GM03348 (cell line): ENCODE measurements around the gene VSTM4.

Experiments used
- DNase-seq: peaks from one replicate; pipeline ENCODE4 v3.0.0; 2012; ENCODE audit warnings: low spot score

The VSTM4 gene

DNA sequence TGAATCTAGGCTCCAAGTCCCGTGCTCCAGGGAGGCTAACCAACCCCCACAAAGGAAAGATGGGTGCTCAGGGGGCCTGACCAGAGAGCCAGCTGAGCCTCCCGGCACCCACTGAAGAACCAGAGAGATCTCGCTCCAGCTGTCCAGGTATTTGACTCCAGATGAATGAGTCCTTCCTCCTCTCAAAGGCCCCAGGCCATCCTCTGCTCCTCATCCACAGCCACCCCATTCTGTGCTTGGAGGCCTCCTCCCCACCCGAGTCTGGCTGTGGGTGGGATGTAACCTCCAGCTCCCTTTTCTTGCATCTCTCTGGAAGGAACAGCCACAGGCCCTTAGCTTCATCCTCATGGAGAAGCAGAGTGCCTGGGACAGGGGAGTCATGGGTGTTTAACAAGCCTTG is 44.6 kb downstream of the VSTM4 start:
- DNase-seq, result no peak

DNA sequence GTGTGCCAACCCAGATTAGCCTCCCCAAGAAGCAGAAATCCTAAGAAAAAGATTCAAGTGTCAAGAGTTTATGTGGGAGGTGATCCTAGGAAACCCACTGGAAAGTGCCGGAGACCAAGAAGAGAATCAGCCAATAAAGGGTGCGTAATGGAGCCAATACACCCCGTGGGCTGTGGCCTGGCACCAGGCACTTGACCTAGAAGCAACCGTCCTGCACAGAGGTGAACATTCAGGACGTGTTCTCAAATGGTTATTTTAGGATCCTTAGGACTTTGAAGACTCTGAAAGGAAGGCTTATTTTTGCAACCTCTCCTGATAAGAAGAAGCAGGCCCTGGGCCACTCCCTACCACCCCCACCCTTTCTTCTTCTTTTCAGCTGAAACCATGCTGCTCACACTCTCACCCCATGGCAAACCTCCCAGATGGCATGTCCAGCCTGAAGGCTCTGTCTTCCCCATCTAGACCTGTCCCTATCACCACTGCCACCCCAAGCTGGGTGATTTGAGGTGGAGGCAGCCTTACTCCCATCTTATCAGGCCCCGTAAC is 46.6 kb downstream of the VSTM4 start:
- DNase-seq, result no peak

DNA sequence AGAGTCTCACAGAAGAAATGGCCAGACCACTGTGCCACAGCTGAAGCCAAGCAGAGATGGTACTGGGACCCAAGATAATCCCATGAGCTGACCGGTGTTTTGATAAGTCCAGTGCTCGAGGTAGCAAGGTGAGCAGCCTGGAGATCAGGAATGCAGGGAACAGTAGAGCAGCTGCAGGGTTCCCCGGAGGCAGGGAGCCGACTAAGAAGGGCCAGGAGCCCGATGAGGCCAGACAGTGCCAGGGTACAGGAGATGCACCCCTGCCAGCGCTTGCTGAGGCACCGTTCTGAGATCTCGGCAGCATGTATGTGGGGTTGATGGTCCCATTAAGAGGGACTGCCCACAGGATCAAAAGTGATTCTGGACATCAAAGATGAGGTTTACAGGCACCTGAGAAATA is 47.1 kb downstream of the VSTM4 start:
- no peak for DNase-seq

DNA sequence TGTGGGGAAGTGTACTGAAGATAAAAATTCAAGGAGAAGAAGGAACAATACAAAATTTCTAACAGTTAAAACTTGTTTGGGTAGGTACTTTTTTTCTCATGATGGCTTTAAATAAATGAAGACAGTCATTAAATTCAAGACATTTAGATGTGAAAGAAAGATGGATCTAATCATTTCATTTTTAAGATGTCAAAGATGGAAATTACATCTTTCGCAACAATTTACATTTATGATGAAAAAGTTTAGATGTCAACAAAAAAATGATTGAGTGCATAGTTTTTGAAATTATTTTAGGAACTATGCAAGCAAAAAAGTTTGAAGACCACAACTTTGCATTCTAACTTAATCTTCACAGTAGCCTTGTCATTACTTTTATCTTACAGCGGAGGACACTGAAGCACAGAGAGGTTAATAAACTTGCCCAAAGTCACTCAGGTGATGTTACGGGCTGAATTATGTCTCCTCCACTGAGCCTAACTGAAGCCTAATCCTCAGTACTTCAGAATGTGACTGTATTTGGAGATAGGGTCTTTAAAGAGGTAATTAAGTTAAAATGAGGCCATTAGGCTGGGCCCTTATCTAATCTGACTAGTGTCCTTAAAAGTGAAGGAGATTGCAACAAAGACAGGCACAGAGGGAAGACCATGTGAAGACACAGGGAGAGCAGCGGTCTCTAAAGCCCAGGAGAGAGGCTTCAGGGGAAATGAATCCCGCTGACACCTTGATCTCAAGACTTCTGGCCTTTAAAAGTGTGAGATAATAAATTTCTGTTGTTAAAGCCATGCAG is 48.2 kb downstream of the VSTM4 start:
- DNase-seq, result no peak

DNA sequence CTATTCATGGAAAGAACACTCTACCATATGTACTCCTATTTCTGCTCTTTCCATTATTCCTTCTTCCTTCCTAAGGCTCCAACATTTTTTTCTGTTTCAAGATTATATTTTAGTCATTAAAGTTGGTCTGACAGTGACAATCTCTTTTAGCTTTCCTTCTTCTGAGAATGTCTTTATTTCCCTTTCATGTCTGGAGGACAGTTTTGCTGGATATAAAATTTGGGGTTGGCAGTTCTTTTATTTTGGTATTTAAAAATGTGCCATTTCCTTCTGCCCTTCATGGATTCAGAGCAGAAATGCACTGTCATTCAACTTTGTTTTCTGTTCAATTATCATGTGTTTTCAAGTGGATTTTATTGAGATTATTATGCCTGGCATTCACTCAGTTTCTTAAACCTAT is 53.1 kb downstream of the VSTM4 start:
- DNase-seq, result no peak

DNA sequence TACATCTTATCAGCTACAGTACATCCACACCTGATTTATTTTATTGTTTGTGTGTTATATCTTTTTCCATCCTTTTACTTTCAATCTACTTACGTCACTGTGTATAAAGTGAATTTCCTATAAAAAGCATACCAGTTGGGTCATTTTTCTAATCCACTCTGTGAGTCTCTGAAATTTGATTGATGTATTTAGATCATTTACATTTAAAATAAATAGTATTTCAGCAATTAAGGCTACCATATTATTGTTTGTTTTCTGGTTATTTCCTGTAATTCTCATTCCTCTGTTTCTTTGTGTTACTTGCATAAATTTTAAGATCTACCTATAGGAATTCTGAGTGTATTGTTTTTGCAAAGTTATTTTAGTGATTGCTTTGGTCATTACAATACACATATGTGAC is 53.7 kb downstream of the VSTM4 start:
- DNase-seq, result no peak

DNA sequence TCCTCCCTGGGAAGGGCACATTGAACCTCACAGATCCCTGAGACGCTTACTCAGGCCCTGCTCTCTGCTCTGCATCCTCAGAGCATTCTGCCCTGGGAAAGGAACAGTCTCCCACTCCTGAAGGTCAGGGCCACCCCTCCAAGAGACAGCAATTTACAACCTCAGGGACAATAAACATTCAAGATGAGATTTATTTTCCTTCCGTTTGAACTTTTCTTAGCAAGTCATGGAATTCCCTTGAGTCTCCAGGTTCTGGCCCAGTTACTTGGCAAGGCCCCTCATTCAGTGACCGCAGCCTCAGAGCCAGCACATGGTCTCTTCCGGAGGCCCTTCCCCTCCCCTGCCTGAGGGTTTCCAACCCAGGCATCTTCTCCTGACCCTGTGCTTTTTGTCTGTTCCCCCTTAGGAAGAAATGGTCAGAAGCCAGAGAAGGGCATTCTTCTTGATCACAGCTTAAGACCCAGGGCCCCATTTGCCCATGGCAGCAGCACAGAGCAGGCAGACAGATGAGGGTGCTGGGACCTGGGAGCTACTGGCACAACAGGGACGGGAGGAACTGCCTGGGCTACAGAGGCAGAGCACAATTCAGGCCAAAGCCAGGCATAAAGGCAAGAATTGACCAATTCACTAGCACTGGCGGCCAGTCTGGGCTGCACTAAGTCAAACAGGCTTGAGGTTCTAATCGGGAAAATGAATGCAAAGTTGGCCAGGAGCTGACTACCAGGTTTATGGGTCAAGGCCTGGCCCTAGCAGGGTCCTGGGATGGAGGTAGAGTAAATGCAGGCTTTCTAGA is 56.7 kb downstream of the VSTM4 start:
- peak; percentile 43 for DNase-seq

DNA sequence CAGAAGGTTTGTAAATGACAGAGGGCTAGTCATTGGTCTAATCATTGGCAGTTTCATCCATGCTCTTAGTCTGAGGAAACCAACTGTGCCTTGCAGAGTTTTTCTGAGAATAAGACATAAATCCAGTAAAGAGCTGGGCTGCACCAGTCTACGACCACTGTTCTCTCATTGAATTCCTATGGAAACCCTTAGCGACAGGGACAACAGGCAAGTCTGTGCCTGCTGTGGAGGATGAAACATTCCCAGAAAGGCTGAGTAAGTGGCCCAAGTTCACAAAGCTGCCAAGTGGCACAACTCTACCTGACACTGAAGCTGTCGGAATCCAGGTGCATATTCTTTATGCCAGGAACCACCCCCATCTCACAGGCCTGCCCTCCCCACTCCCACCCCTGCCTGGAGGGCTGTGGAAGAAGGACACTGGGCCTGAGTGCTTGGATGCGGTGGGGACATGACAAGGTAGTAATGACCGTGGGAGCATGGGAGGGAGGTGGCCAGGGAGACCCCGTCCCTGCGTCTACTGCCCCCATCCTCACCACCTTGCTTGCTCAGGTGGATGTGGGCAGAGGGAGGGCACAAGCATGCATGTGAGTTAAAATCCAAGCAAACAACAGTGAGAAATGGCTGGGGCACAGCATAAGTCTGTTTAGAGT is 58.0 kb downstream of the VSTM4 start:
- no peak for DNase-seq

DNA sequence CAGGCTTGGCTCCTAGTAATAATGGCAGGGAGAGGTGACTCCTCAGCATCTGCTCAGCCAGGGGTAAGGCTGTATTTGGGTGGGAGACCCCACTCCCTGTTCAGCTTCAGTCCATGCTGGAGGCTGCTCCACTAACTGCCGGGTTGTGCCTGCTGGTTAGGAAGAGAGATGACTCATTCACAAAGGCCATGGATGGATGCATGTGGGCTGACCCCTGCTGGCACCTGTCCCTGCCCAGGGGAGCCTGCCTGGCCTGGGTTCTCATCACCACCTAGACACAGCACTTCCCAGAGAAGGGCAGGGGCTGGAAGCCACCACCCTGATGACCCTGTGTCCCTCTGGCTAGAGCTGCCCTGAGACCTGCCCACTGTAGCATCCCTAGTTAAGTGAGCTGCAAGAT is 59.0 kb downstream of the VSTM4 start:
- DNase-seq, result peak; percentile 52

DNA sequence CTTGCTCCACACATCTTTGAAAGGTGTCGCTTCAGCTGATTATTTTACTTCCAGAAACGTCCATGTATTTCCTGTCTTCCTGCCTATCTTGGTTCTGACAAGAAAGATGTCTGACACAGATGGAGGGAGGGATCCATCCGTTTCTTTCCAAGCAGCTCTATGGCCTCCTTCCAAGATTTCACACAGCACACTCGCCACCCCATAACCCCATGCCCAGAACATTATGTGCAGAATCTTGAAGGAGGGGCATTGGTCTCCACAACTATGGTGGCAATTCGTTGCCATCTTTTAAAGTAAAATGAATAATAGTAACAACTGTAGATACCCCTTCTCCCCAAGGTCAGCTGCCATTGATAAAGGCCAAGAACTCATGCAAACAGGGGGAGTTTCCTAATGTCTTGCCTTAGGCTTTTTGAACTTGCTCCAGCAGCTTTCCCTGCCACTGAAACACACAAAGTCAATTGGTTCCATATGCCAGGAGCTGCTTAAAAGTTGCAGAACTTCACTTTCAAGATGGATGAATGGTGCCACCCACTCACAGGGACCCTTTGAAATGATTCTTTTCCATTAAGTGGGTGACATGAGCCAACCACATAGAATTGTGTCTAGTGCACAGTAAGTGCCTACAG is 60.0 kb downstream of the VSTM4 start:
- no peak for DNase-seq

DNA sequence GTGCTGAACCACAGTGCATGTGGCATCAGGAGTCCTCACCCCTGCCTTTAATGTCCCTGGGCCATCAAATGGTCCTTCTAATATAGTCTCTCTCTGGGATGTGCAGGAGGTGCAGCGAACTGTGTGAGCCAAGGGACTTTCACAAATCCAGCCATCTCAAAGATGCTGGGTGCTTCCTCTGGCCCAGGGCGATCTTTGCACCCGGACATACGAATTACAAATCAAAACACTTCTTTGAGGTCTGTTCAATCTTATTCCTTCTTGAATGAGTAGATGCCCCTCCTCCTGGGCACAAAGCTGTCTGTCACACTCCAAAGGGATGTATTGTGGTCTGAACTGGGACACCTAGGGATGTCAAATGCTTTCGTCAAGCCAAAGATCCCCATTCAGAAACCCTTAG is 60.6 kb downstream of the VSTM4 start:
- no peak for DNase-seq

DNA sequence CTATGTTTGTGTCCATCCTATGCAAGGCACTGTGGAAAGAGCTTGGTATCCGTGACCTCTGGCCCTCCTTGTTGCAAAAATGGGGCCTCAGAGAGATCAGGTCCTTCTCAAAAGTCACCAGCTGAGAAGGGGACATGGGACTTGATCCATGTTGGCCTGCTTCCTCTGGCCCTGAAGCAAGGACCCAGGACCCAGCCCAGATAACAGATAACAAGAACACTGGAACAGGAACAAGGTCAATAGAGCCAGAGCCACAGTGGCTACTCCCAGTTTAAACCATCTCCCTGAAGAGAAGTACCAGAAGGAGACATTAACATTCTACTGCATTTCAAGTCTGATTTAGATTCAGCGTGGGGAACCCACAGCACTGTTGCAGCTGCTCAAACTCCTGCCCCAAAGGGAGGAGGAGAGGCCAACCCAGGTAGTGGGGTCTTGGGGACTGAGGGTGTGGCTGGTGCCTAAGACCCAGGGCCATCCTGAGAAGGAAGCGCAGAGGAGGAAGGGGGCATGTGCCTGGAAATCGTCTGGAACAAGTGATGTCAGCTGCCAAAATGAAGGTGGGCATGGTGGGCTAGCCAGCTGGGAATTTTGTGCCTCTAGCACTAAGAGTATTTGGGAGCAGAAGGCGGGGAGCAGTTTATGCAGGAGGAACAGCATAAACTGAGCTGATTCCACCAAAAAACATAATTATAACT is 61.2 kb downstream of the VSTM4 start:
- DNase-seq, result no peak

DNA sequence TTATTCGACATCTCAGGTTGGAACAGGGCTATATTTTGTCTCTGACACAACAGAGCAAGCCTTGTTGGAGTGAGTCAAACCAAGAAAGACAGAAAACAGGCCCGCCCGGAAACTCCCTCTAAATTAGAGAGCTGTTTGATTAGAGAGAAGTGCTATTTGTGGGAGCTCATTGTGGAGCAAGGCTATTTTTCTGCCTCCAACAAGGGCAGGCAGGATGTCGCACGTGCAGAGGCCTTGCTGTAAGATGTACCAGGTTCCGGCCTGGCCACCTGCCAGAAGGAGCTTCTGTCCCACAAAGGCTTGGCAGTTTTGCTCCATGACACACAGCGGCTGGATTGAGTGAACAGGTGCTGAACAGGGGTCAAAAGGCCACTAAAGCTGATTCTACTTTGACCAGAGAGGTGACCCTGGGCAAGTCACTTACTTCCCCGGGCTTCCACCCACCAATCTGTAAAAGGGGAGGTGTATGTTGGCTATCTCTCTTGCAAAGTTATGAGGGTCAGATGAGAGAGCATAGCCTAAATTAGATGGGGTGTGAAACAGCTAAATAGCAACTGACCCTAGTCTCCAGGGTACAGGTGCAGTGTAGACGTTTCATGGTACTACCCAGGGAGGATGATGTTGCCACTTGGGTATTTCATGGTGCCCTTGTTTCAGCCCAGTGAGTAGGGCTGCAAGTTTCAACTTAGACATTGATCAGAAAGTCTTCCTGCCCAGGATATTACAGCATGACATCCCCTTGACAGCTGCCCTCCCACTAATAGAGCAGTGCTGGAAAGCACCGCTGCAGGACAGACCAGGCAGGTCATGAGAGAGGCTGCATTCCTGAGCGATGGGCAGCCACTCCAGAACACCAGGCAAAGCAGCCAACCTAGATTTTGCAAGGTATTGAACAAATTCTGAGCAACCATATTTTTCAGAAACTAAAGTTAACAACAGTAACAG is 62.0 kb downstream of the VSTM4 start:
- no peak for DNase-seq

DNA sequence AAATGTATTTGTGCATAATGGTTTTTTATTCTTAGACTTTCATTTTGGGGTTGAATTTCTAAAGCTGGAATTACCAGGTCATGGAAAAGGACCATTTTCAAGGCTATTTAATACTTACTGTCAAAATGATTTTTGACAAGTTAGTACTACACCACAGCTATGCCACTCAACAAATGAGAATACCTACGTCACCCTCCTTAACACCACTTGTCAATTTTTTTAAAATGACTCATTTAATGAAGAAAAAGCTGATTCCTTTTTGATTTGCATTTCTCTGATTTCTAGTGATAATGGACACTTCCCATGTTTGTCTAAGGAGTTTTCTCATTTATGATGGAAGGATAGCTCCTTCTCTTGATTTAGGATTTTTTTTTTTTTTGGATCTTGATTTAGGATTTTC is 63.3 kb downstream of the VSTM4 start:
- DNase-seq, result no peak

DNA sequence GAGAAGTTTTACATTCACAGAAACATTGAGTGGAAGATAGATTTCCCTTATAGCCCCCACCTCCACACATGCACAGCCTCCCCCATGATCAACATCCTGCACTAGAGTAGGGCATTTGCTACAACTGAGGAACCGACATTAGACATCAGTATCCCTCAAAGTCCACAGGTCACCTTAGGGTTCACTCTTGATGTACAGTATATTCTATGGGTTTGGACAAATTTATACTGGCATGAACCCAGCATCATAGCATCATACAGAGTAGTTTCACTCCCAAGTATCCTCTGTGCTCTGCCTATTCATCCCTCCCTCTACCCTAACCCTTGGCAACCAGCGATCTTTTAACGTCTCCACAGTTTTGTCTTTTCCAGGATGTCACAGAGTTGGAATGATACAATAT is 64.4 kb downstream of the VSTM4 start:
- no peak for DNase-seq

DNA sequence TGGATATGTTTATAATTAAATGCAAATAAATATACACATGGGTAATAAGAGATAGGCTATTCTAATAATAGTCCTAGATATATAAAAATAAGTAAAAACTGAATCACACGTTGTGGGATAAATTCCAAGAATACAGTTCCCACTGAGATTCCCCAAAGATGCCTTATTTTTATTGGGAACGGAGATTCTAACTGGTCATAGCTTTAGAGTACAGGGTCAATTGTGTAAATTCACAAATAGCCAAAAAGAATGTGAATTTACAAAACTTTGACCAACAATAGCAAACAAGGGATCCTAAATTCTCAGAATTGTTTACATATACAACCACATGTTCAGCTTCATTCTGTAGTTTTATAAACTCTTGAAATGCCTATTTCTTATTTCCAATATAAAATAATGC is 65.0 kb downstream of the VSTM4 start:
- no peak for DNase-seq

DNA sequence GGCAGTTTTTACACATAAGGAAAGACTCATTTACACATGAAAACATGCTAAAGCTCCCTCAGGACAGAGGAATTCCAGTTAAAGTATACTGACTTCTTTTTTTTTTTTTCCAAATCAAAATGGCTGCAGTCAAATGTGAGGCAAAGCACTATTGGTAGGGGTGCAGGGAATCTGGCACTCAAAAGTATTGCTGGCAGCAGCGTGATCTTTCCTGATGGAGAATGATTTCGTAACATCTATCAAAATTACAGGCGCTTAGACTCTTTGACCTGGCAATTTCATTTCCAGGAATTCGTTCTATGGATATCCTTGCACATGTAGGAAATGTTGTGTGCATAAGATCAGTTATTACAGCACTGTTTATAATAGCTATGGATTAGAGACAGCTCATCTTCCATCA is 65.7 kb downstream of the VSTM4 start:
- DNase-seq, result no peak

DNA sequence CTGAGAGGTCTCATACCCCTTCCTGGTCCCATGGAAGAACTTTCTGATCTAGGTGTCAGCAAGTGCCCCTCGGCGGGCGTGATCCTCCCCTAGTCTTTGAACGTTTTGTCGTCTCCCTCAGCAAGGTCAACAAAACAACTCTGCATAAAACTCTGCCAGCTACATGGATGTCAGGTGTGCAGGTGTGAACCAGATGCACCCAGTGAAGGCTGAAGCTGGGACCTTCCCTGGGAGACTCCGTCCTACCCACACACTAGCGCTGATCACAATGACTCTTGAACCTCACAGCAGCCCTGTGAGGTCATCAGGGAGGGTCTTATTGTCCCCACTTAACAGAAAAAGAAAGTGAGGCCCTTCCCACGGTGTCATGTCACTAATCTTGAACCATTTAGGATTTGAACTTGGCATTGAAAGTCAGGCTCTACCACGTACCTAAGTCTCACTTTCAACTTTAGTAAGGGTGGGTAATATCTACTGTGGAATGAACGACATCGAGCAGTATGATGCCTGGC is 68.1 kb downstream of the VSTM4 start:
- DNase-seq, result no peak

DNA sequence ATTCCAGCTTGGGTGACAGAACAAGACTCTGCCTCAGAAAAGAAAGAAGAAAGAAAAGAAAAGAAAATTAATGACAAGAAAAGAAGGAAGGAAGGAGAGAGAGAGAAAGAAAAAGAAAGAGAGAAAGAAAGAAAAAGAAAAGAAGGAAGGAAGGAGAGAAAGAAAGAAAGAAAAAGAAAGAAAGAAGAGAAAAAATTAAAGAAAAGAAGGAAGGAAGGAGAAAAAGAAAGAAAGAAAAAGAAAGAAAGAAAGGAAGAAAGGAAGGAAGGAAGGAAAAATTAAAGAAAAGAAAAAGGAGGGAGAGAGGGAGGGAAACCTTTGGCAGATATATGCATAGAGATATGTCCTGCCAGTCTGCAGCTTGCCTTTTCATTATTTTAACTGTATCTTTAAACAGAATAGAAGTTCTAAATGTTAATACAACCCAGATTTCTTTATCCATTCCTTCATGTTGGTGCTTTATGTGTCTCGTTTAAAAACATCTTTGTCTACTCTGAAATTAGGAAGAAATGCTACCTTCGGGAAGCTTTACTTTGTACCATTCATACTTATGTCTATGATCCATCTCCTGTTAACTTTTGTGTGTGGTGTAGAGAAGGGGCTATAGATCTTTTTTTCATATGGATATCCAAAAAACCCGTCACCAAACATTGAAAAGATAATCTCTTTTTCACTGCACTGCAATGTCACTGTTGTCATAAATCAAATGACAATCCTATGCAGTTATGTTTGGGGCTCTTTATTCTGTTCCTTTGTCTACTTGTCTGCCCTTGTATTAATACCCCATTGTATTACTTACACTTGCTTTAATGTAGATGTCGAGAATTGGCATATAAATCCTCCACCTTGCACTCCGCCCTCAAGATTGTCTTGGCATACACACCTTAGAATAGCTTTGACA is 70.8 kb downstream of the VSTM4 start:
- DNase-seq, result no peak
